Gastroesophageal sphincter (tissue), 4 donors: ENCODE results near the gene RAPGEF1. TPM values are rescaled to one million over a fixed set of nuclear protein-coding genes. Genes with fewer than 3 reads are reported as not detected.

Source experiments
- ATAC-seq: fragments of 150-250 bp; one replicate; pipeline ENCODE4 v1.9.1; 2016; ENCODE audit warnings: mild to moderate bottlenecking, moderate library complexity
- H3K27ac ChIP-seq, 4 donors: fragments of 200-600 bp; sonication (generic) in 3 of 4; 1 replicate in 3 of 4; 2 replicates in 1 of 4; pipeline ENCODE4 v1.5.1; 2016 to 2019
- H3K27me3 ChIP-seq: fragments of 200-600 bp; sonication (generic); one replicate; pipeline ENCODE4 v1.5.1; 2019
- H3K36me3 ChIP-seq, 2 donors: fragments of 200-600 bp; sonication (generic); one replicate each; pipeline ENCODE4 v1.5.1; 2019; ENCODE audit warnings: control low read depth in 1 of 2
- H3K4me1 ChIP-seq, 3 donors: fragments of 200-600 bp; sonication (generic); 1 replicate in 2 of 3; 2 replicates in 1 of 3; pipeline ENCODE4 v1.5.1; 2016 to 2019; ENCODE audit warnings: control low read depth in 2 of 3
- H3K4me3 ChIP-seq, 2 donors: fragments of 200-600 bp; sonication (generic); one replicate each; pipeline ENCODE4 v1.5.1; 2019; ENCODE audit warnings: mild to moderate bottlenecking in 1 of 2, moderate library complexity in 1 of 2
- H3K9me3 ChIP-seq, 3 donors: fragments of 200-600 bp; sonication (generic); one replicate each; pipeline ENCODE4 v1.5.1; 2017 to 2019; ENCODE audit warnings: control low read depth in 2 of 3
- CTCF ChIP-seq, 4 experiments: fragments of 200-600 bp in 2 of 4; fragments of 450-650 bp in 2 of 4; sonication (generic) in 1 of 4; IDR thresholded peaks; one replicate each; pipeline ENCODE4 v1.5.1; 2017 to 2019; ENCODE audit warnings: antibody characterized with exemption in 4 of 4, mild to moderate bottlenecking in 2 of 4, moderate library complexity in 2 of 4
- EP300 ChIP-seq: sonication (generic); formaldehyde crosslinking; IDR thresholded peaks from one replicate; pipeline ENCODE4 v1.6.1; 2017; ENCODE audit warnings: antibody characterized with exemption, mild to moderate bottlenecking
- POLR2A ChIP-seq, 2 donors: fragments of 450-650 bp; IDR thresholded peaks; one replicate each; pipeline ENCODE4 v1.6.1; 2017; ENCODE audit warnings: antibody characterized with exemption in 2 of 2, mild to moderate bottlenecking in 2 of 2, moderate library complexity in 1 of 2
- POLR2AphosphoS5 ChIP-seq: sonication (generic); formaldehyde crosslinking; IDR thresholded peaks from one replicate; pipeline ENCODE4 v1.6.1; 2017; ENCODE audit warnings: antibody characterized with exemption
- WGBS, 2 donors: methylation state at CpG; one replicate each; pipeline ENCODE4 v1.1.5; 2018; ENCODE audit warnings: low coverage in 1 of 2; 5-methylcytosine and 5-hydroxymethylcytosine counted together
- total RNA-seq, 4 donors: library from RNA; depleted of rRNA; stranded (reverse); fragments of >200 nt; gene quantifications; one replicate each; pipeline ENCODE4 v1.1.0, GENCODE V29; 2016

RAPGEF1 gene
- total RNA-seq, 4 donors from 2014 or later, result 47.5 to 162 (median 77.6) TPM

- H3K36me3 ChIP-seq, result peaks cover 0 to 32% of the 10 kb centered on the region in 2 donors
- peaks cover 0 to 39% (median 6%) of the 10 kb centered on the region in 3 donors for H3K4me1 ChIP-seq
- TF ChIP-seq POLR2AphosphoS5 (no peak), EP300 (no peak), POLR2A (IDR thresholded peaks at IDR 0.05) (no peak), CTCF (IDR thresholded peaks at IDR 0.05) (no peak)
- no peaks in the 10 kb centered on the region for H3K27me3 ChIP-seq
- no peak overlapping the region for H3K4me3 ChIP-seq
- no peak overlapping the region for H3K27ac ChIP-seq
- no peaks in the 10 kb centered on the region for H3K9me3 ChIP-seq
- ATAC-seq, result no peak
- 63 to 77% methylated on average over 5 to 9 of the region's 9 CpGs for WGBS, 2 donors
These were observed 100.0 kb downstream of the RAPGEF1 start for GRCh38 chr9:131639769-131640437.

- TF ChIP-seq POLR2A (IDR thresholded peaks at IDR 0.05) (no peak), POLR2AphosphoS5 (no peak), EP300 (no peak), CTCF (IDR thresholded peaks at IDR 0.05) (no peak)
- Histone ChIP-seq H3K36me3 (peaks cover 0 to 23% of the 10 kb centered on the region in 2 donors), H3K9me3 (no peaks in the 10 kb centered on the region), H3K4me3 (no peak overlapping the region), H3K27me3 (no peaks in the 10 kb centered on the region), H3K27ac (peak overlapping the region in 3 of 4 donors; percentile 78 to 82 (median 79)), H3K4me1 (peaks cover 0 to 28% (median 8%) of the 10 kb centered on the region in 3 donors)
- ATAC-seq, result no peak
- 71 to 89% methylated on average over 2 to 5 of the region's 6 CpGs for WGBS, 2 donors
These were observed 103.3 kb downstream of the RAPGEF1 start for GRCh38 chr9:131636593-131636992.

- Histone ChIP-seq H3K9me3 (no peaks in the 10 kb centered on the region), H3K27ac (peak overlapping the region in 3 of 4 donors; percentile 78 to 82 (median 79)), H3K4me3 (no peak overlapping the region), H3K27me3 (no peaks in the 10 kb centered on the region), H3K4me1 (peaks cover 0 to 24% (median 8%) of the 10 kb centered on the region in 3 donors), H3K36me3 (peaks cover 0 to 23% of the 10 kb centered on the region in 2 donors)
- ATAC-seq, result no peak
- TF ChIP-seq POLR2AphosphoS5, result no peak
- no peak for TF ChIP-seq EP300
- TF ChIP-seq CTCF (IDR thresholded peaks at IDR 0.05), result no peak
- TF ChIP-seq POLR2A (IDR thresholded peaks at IDR 0.05), result no peak
- WGBS, 2 donors, result 37 to 81% methylated on average over 4 to 5 of the region's 5 CpGs
These were observed 104.0 kb downstream of the RAPGEF1 start for GRCh38 chr9:131635892-131636291.

- H3K27me3 ChIP-seq, result no peaks in the 10 kb centered on the region
- 0 to 5% methylated on average over 4 to 6 of the region's 6 CpGs for WGBS, 2 donors
- H3K36me3 ChIP-seq, result peaks cover 0 to 25% of the 10 kb centered on the region in 2 donors
- peak; percentile 99 for ATAC-seq
- no peaks in the 10 kb centered on the region for H3K9me3 ChIP-seq
- peaks cover 0 to 18% (median 8%) of the 10 kb centered on the region in 3 donors for H3K4me1 ChIP-seq
- peak overlapping the region in 3 of 4 donors; percentile 78 to 82 (median 79) for H3K27ac ChIP-seq
- no peak overlapping the region for H3K4me3 ChIP-seq
- TF ChIP-seq CTCF (IDR thresholded peaks at IDR 0.05) (peak in 2 of 4 experiments; percentile 20 to 45), POLR2AphosphoS5 (peak; percentile 88), EP300 (no peak), POLR2A (IDR thresholded peaks at IDR 0.05) (no peak)
These were observed 104.6 kb downstream of the RAPGEF1 start for GRCh38 chr9:131635285-131635684.

GRCh38 chr9:131633491-131634031 lies 106.3 kb downstream of the RAPGEF1 start:
- peaks cover 0 to 40% of the 10 kb centered on the region in 2 donors for H3K36me3 ChIP-seq
- no peak overlapping the region for H3K27ac ChIP-seq
- 87 to 90% methylated on average over 6 to 9 of the region's 9 CpGs for WGBS, 2 donors

More at GRCh38 chr9:131633491-131634031, 106.3 kb downstream of the RAPGEF1 start:
- TF ChIP-seq POLR2AphosphoS5 (no peak), CTCF (IDR thresholded peaks at IDR 0.05) (no peak), EP300 (no peak), POLR2A (IDR thresholded peaks at IDR 0.05) (no peak)
- Histone ChIP-seq H3K4me1 (peaks cover 0 to 15% (median 8%) of the 10 kb centered on the region in 3 donors), H3K27me3 (no peaks in the 10 kb centered on the region), H3K4me3 (no peak overlapping the region), H3K9me3 (no peaks in the 10 kb centered on the region)
- ATAC-seq, result no peak
